ENCODE measurements around the gene PLPP4.

Gene PLPP4

DNA sequence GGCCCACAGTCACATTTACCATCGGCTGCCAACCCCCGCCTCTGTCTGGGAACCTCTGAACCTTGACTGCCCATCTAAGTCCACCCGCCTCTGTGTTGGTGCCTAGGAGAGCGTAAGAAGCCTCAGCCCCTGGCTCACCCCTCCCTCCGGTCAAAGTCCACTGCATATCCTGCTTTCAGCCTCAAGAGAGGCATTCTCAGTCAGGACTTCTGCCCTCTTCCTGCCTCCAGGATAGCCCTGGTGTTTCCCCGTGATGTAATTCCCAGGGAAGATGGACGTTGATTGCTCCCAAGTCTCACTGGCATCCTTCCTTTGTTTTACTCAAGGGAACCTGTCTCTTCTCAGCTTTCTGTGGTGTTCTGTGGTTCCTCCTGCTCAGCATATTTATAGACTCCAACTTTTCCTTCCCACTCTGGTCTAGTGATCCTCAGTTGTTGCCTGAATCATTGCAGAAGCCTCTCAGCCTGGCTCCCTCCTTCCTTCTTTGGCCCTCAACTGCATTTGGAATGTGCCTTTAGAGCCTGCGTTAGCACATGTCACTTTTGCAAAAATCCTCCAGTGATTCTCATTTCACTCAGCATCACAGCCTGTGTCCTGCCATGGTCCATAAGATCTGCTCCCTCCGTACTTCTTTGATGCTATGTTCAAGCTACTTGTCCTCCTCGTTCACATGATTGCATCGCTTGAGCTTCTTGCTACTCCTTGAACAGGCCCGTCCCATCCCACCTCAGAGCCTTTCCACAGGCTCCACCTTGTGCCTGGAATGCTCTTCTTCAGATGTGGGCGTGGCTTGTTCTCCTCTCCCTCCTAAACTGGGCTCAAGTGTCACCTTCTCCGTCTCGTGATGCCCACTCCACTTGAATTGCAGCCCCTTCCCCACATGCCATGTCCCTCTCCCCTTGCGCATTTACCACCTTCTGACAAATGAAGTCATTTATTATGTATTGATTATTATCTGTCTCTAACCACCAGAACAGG lies 124.2 kb downstream of the PLPP4 start:
- DNase-seq: no peak

DNA sequence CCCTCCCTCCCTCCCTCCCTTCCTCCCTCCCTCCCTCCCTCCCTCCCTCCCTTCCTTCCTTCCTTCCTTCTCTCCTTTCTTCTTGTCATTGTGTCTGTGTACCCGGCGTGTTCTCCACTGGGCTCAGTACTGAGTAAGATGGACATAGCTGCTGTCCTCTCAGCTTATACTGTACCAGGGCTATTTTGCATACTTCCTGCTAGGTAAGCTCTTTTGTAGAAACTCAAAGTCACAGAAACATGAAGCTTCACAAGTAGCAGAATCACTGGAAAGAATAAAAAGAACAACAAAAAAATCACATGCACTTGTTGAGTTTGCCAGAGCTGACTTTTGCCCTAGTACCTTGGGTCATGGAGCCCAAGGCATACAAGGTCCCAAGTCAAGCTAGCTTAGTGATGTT lies 125.7 kb downstream of the PLPP4 start:
- no peak for DNase-seq

GRCh38 chr10:120583424-120584108 lies 126.5 kb downstream of the PLPP4 start:
- no peak for DNase-seq

GRCh38 chr10:120584786-120585185 lies 127.8 kb downstream of the PLPP4 start:
- DNase-seq: no peak

GRCh38 chr10:120586471-120586872 lies 129.4 kb downstream of the PLPP4 start:
- DNase-seq: no peak

DNA sequence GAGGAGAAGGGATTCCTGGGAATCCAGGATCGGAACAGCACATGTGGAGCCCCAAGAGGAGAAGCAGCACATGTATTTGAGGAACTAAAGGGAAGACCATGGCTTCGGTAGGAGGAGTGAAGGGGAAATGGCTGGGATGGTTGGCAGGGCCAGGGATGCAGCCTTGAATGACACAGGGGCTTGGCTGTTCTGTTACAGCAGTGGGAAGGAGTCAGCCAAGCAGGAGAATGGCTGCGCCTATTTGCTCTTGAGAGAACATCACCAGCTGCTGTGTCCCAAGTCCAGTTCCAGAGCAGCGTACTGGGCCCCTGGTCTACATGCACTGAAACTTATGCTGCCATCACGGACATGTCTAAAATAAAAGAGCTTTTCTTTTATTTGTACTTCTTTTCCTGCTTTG lies 130.0 kb downstream of the PLPP4 start:
- DNase-seq: no peak

- DNase-seq: no peak
These were observed 131.3 kb downstream of the PLPP4 start for GRCh38 chr10:120588311-120588710.

DNA sequence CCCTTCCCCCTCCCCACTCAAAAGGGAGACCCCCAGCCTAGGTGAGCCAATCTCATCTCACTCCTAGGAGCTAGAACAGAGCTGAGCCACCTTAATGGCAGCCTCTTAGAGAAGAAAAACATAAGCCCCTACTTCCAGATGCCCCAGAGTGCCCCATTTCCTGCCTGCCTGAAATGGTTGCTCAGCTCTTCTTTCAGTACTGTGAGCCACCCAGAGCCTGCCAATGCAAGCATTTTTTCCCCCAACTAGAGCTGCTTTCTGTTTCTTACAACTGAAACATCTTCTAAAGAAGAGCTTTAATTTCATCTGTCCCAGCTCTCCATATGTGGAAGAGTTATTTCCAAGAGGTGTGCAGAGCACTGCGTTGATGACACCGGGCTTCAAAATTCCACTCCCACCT lies 136.7 kb downstream of the PLPP4 start:
- DNase-seq: no peak

DNA sequence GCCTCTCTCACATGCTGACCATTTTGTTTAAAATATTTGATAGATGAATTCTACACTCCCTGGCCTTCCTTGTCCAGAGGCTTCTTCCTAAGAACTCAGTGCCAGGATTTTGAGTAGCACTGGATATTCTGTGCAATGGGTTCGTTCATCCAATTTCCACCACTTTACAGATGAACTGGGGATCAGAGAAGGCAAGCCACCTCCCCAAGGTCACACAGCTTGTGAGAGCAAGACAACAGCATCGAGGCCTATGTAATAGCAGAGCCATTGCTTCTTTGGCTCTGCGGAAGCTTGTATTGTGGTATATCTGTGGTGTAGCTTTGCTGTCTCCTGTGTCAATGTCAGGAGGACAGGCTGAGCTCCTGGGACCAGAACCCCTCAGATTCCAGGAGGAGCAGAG lies 140.9 kb downstream of the PLPP4 start:
- DNase-seq: no peak

DNA sequence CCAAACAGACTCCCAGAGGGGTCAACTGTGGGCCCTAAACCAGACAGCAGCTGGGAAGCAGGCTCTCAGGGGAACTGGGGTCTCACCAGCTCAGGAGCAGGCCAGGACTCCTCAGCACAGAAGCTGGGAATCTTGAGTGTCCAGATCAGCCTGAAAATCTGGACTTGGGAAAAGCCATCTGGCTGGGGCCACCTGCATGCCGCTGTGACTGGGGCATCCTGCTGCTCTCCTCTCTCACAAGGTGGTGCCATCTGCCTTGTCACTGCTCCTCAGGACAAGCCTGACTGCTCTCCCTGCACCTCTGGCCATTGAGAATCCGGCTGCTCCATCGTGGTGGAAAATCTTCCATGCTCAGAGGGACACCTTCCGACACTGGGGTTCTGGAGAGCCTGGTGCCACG lies 141.4 kb downstream of the PLPP4 start:
- DNase-seq: no peak

GRCh38 chr10:120599200-120599724 lies 142.2 kb downstream of the PLPP4 start:
- no peak for DNase-seq

DNA sequence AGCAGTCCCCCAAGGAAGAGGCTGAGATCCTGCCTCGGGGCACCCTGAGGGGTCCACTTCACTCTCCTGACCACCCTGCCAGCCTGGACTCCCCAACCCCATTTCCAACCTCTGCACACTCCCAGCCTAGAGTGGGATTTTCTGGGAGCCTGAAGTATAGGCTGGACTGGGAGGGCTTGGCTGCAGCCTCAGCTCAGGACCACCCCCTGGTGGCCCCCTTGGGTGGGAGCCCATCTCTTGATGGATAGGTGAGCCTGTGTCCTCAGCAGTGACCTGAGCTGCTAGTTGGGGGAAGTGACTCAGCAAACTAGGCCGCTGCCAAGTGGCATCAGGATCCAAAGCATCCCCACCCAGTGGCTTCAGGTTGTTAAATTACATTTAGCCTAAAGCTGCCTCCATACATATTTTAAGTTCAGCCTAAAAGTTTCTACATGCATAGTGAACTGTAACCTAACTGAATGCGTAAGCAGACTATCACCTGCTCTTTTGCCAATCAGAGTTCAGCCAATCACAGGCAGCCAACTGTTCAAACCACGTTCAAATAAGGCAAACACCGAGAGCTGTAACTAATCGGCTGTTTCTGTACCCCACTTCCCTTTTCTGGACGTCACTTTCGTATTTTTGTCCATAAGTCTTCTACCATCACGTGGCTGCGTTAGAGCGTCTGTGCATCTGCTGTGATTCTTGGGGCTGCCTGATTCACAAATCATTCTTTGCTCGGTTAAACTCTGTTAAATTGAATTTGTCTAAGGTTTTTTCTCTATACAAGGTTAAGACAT lies 144.0 kb downstream of the PLPP4 start:
- DNase-seq: no peak

- DNase-seq: no peak
These were observed 145.0 kb downstream of the PLPP4 start for GRCh38 chr10:120601999-120602398.

DNA sequence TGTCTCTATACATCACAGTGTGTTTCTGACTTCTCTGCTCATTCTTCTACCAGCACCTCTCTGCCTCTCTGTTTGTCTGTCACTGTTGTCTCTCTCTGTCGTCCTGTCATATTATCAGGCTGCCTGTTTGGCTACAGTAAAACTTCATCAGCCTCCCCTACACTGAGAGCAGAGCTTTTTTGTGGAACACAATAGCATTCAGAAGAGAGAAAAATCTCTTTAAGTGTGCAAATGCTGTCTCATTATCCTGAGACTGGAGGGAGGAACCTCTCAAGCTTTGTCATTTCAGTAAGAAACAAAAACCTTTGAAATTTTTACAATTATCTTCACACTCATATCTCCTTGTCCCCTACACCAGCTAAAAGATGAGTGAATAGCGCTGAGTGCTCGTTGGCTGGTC lies 148.4 kb downstream of the PLPP4 start:
- no peak for DNase-seq

- DNase-seq: no peak
These were observed 149.2 kb downstream of the PLPP4 start for GRCh38 chr10:120606051-120606764.

DNA sequence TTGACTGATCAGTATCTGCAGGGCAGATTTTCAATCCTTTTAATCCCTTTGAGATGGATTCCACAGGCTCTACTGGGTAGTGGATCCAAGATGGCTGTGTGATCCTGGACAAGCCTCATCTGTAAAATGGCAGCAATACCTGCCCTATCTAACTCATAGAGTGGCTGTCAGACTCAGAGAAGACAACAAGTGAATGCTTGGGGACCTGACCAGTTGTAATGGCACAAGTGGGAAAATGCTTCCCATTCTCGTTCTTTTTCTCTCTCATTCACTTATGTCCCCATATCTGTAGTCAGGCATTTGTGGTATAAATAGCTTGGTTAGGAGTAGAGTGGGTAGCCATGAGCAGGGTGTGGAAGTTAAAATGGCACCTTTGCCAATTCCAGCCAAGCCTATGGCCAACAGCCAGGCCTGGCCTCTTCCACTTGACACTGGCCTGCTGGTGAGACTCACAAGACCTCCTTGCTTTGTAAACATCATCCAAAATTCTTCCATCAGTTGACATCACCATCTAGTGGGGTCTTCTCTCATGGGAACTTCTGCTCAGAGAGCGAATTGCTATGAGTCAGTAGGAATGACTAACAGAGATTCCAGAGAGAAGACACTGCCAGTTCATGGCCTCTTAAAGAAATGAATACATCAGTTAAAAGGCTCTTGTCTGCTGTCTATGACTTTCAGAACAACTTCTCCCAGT lies 150.1 kb downstream of the PLPP4 start:
- DNase-seq: no peak

DNA sequence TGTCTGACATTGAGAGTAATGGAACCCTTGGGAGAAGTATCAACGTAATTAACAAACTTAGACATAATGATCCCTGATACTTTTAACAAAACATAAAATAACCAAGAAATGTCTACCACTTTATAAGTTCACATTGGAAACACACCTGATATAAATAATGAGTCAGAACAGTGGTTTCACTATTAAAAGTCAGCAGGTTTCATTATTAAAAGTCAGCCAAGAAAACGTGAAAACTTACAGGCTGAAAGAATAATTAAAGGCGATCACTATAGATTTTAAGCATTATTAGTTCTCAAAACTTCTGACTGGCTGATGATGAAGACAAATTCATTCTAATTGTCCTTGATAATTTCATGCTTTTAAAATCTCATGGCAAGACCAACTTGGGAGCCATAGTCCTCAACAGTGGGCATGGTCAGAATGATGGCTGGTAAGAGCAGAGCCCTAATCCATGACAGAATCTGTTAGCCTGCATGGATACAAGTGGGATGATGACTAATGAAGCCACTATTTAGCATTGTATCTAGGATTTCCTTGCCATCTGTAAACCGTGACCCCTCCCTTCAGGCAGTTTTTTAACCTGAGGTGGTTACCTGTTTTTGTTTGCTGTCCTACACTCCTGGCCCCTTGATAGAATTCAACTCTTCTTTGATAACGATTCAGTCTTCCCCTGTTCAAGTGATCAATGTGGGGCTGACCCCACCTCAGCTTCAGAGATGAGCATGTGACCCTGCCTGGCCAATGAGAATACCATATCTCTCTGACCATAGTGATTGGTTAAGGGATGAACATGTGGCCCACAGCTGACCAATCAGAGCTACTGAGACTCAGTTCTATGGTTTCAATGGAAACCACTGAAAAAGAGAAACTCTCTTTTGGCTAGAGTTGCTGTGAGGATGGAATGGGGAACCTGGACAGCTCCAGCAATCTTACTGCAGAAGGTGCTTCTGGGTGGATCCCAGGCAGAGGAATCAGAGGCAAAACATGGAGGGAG lies 151.0 kb downstream of the PLPP4 start:
- no peak for DNase-seq

DNA sequence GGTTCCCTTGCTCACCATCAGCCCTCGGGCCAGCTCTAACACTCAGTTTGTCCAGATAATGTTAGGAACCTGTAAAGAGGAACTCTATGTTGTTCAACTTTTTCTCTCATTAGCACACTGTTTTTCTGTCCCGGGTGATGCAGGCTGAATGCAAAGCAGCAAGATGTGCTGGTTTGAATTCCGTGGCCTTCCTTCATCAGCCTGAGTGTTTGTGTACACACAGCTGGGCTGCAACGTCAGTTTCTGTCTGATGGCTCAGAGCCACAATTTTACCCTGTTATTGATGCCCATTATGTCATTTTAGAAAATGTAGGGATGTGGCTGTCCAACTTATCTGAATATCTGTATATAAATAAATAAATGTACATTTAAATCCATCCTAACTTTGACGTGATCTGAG lies 152.0 kb downstream of the PLPP4 start:
- no peak for DNase-seq

DNA sequence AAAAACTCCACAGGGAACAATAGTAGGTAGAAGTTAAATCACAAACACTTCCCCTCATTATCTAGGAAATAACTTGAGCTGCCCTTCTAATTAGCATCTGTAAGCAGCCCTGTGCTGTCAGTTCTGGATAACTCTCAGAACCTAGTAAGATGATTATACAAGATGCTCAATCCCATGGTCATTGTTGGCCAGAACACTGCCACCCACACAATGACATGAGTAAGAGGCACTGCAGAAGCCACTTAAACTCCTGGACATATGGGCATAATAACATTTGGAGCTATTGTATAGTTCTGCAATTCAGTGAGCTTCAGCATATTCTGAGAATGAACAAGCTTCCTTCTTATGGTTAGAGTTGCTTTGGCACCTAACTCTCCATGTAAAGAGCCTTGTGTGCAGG lies 153.8 kb downstream of the PLPP4 start:
- no peak for DNase-seq

GRCh38 chr10:120612756-120613155 lies 155.7 kb downstream of the PLPP4 start:
- DNase-seq: no peak

DNA sequence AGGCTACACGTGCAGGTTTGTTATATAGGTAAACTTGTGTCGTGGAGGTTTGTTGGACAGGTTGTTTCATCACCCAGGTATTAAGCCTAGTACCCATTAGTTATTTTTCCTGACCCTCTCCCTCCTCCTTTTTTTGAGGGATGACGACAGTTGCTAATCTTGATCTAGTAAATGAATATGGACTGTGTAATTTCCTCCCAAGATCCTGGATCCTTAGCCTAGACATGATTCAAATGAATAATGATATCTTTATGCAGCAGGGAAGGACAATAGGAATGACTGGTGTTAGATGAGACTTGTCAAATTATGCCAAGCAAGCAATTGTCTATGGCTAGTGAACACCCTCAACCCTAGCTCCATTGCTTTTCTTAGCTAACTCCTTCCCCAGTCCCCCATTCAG lies 156.2 kb downstream of the PLPP4 start:
- DNase-seq: no peak
